Breast epithelium (tissue), 3 donors: ENCODE results near the gene CHEK2.

ENCODE experiments used
- CTCF ChIP-seq, 3 donors: fragments of 450-650 bp; IDR thresholded peaks; one replicate each; pipeline ENCODE4 v1.5.1; 2016 to 2017; ENCODE audit warnings: antibody characterized with exemption in 3 of 3, mild to moderate bottlenecking in 3 of 3, moderate library complexity in 3 of 3
- POLR2A ChIP-seq: fragments of 450-650 bp; IDR thresholded peaks from one replicate; pipeline ENCODE4 v1.6.1; 2016; ENCODE audit warnings: antibody characterized with exemption, mild to moderate bottlenecking, moderate library complexity

- TF ChIP-seq CTCF (IDR thresholded peaks at IDR 0.05) (no peak), POLR2A (no peak)
Measured at GRCh38 chr22:28730179-28730578, 11.4 kb downstream of the CHEK2 start.
